Germinal center (tissue), 1 donor: Measurements from ENCODE around the gene FUT7.
A peak's percentile ranks its signal among the peaks of the same experiment; 100 is the strongest.
"Not testable (repeated sequence)": the region's sequence is repeated elsewhere in the genome, so short reads cannot be mapped to it uniquely, and the experiment has no call there.

ENCODE experiments used
- DNase-seq: peaks from one replicate; pipeline ENCODE4 v3.0.0; 2012; ENCODE audit warnings: mixed read lengths, low spot score

Gene FUT7

GRCh38 chr9:137066096-137066861, 34.4 kb upstream of the FUT7 start:
- no peak for DNase-seq

GRCh38 chr9:137065336-137065967, 33.6 kb upstream of the FUT7 start:
- no peak for DNase-seq

GRCh38 chr9:137064880-137065164, 32.9 kb upstream of the FUT7 start:
- DNase-seq = no peak

GRCh38 chr9:137064027-137064879, 32.4 kb upstream of the FUT7 start:
- DNase-seq = no peak

GRCh38 chr9:137063311-137064026, 31.6 kb upstream of the FUT7 start:
- no peak for DNase-seq

GRCh38 chr9:137062798-137063197, 30.9 kb upstream of the FUT7 start:
- not testable (repeated sequence) for DNase-seq

GRCh38 chr9:137062384-137062783, 30.5 kb upstream of the FUT7 start:
- DNase-seq = no peak

GRCh38 chr9:137058521-137059234, 26.8 kb upstream of the FUT7 start:
- DNase-seq = no peak

GRCh38 chr9:137057545-137057944, 25.7 kb upstream of the FUT7 start:
- DNase-seq = no peak

GRCh38 chr9:137056739-137057415, 25.0 kb upstream of the FUT7 start:
- no peak for DNase-seq

- no peak for DNase-seq
These were observed 23.8 kb upstream of the FUT7 start for GRCh38 chr9:137055385-137056364.

GRCh38 chr9:137054932-137055384, 23.1 kb upstream of the FUT7 start:
- no peak for DNase-seq

GRCh38 chr9:137053944-137054931, 22.4 kb upstream of the FUT7 start, which contains the start of gene ENTPD2:
Gene ENTPD2, minus strand, starts transcription at chr9:137054061. Its CDS starts 64 bp downstream, at chr9:137053997.
- DNase-seq = peak; percentile 62

- no peak for DNase-seq
These were observed 21.4 kb upstream of the FUT7 start for GRCh38 chr9:137052998-137053943.

- no peak for DNase-seq
These were observed 20.4 kb upstream of the FUT7 start for GRCh38 chr9:137052293-137052692.

GRCh38 chr9:137051145-137051724, 19.3 kb upstream of the FUT7 start:
- no peak for DNase-seq

- no peak for DNase-seq
These were observed 18.7 kb upstream of the FUT7 start for GRCh38 chr9:137050570-137050969.
